GM18526 (cell line): Measurements from ENCODE around the gene ZP2.

Experiments used
- POLR2A ChIP-seq: IDR thresholded peaks from 3 replicates; pipeline ENCODE4 v1.6.1; 2011; ENCODE audit not compliant: insufficient read length; ENCODE audit errors: extremely low read depth

The ZP2 gene

DNA sequence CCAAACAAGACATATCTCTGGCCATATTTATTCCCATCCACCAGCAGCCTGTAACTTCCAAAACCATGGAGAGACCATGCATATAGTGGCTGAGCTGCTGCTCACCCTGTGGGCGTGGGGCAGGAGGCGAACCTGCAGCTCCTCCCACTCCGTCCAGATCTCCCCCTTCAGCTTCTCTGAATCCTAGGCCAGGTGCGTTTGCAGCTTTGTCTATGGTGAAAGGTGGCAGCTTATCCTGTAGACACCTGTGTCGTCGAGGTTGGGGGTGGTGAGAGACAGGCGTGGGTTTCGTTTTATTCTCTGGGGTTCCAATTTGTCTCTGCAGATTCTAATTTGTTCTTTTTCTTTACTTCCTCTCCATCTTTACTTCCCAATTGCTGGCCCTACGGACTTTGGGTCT, 12.4 kb upstream of the ZP2 start:
- TF ChIP-seq POLR2A = no peak

DNA sequence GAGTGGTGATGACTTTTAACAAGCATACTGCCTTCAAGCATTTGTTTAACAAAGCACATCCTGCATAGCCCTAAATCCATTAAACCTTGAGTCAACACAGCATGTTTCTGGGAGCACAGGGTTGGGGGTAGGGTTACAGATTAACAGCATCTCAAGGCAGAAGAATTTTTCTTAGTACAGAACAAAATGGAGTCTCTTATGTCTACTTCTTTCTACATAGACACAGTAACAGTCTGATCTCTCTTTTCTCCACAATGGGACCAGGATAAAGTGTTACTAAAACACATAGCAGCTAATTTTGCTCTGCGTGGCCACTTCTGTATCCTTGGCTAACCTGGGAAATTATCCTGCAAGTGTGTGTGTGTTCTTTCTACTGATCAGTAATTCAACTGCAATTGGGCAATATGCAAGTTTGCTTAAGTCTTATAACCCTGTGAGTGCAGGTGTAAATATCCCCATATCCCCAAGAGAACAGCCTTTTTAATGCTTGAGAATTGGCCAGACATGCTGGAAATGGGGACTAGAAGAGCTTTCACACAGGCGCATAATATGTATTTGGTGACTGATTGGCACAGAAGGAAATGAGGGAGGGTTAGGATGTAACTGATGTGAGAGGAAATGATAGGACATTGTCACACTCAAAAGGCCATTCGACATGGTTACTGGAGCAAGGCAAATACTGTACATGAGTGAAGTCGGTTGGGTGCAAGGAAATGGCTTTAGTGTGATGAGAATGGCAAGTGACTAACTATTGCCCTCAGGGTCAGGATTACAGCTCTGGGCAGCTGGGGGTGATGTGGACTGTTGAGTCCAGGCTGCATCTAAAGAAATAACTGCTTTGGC, 11.3 kb upstream of the ZP2 start:
- no peak for TF ChIP-seq POLR2A

DNA sequence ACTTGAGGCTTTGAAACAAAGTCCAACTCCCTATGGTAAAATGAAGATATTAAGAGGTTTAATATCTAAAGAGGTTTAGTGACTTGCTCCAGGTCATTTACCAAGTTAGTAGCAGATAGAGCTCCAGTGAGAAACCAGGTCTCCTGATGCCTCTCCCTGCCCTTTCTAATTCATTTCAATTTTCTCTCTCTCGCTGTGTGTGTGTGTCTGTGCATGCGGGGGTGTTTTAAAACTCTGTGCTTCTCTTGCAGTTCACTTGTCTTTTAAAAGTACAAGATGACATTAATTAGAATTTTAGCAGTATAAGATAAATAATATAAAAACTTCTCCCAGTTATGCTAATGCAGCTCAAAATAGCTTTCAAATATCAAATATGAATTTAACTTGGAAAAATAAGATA, 8.2 kb upstream of the ZP2 start:
- no peak for TF ChIP-seq POLR2A

DNA sequence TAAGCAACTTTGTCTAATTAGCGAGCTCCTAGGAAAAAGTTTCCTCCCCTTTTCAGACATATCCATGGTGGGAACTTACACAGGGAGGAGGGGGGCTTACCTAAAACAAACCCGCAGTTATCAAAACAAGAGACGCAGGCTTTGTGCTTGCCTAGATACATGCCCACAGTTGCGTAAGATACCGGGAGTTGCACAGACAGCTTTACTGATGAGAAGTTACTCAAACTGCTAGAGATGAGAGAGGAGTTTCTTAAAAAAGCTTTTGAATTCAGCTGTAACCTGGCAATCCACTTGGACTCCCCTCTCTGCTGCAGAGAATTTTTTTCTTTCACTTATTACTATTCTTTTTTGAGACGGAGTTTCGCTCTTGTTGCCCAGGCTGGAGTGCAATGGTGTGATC, 6.8 kb upstream of the ZP2 start:
- no peak for TF ChIP-seq POLR2A

DNA sequence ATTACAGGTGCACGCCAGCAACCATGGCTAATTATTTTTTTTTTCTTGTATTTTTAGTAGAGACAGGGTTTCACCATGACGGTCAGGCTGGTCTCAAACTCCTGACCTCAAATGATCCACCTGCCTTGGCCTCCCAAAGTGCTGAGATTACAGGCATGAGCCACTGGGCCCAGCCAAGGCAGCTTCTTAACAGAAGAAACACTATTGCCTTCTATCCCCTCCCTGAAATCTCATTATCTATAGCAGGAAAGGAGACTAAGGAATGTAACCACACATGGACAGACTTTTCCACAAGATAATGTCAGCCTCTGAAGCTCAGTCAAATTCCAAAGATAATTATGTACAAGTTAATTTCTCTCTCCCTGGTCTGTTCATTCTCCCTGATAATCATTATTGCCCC, 5.7 kb upstream of the ZP2 start:
- no peak for TF ChIP-seq POLR2A

DNA sequence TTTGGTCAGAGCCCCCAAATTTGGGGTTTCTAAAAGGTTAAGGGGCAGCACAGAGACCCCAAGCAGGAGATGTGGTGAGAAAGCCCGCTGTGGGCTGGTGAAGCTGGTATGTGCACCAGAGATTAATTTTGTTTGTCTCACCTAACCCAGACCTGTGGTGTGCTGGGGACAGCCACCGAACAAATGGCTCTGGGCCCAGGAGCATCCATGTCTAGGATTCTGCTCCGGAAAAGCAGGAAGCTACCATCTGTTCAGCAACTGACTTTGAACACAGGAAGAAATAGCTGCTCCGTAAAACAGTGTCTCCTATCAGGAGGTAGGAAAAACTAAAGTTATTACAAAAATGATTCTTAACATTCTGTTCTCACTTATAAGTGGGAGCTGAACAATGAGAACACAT, 2.7 kb upstream of the ZP2 start:
- no peak for TF ChIP-seq POLR2A

DNA sequence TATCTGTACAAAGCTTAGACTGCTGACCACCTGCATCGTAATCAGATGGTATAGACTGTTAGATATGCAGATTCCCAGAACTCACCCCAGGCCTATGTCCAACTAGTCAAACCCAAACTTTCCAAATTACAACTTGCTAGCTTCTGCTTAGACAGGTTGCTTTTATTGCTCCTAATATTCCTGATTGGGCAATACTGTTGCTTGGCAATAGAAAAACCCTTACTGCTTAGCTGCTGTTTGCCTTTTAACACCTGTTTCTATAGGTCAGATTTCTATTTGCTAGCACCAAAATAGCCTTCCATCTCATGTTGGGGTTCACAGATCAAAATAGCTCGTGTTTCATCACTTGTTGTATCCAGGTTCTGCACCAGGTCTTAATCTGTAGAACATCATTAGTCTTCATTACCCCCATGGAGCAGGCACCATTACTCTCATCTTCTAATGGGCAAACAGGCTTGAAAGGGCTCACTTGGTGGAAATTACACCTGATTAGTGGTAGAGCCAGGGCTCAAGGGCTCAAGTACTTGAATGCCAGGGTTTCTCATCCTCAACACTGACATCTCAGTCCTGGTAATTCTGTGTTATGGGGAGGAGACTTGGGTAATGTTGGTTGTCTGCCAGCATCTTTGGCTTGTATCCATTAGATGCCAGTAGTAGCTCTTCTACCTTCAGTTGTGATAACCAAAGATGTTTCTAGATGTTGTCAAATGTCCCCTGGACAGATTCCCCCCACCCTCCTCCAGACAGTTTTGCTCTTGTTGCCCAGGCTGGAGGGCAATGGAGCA, 2.7 kb downstream of the ZP2 start:
- no peak for TF ChIP-seq POLR2A

DNA sequence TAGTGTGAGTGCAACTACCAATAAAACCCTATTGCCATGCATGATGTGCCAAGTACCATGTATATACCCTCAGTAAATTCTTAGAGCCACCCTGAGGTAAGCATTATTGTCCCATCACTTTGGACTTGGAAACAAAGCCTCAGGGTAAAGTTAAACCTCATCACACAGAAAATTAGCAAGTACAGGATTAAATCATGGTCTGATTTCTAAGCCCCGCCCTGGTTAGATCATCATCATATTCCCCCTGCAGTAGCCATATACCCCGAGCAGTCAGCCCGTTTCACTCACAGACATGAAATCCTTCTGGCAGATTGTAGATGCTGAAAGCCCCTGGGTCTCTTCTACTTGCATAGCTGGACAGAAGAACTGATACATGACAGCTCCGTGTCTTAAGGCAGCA, 4.8 kb downstream of the ZP2 start:
- no peak for TF ChIP-seq POLR2A

DNA sequence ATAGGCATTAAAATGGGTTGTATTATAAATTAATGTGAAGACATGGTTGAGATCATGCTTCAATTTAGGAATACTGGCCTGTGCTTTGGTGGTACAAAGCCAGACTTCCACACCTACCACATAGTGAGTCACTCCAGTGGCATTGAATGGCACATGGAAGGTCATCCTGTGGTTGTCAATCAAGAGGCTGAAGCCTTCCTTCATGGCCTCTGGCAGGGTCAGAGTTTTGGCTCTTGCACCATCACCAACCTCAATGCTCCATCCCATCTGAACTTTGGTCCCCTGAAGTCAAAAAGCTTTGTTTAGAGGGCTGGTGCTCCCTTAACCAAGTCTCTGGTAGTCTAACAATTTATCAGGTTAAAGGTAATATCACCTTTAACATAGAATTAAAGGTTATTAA, 6.1 kb downstream of the ZP2 start:
- TF ChIP-seq POLR2A = no peak

DNA sequence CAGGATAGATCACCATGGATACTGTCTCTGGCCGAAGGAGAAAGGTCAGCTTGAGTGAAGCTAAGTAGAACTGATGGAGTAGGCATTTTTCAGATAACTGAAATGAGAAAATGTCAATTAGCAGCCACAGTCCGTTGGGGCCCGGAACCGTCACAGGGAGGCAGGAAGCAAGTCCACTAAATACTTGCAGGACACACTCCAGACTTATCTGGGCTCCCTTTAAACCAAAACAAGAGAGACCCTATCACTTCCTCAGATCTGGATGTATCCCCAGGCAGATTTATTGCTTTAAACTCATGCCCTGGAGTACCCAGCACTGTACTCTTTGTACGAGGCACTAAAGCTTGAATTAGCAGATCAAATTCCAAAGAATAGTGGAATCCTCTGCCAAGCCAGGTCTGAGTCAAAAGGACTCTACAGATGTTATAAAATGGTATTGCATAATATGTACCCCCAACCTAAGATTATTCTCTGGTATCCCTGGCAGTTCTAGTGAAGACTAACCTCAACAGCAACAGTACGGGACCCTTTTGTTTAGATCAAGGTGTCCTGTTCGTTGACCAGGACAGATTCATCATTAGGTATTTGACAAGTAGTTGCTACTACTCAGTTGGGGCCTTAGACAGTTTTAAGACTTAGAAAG, 8.1 kb downstream of the ZP2 start:
- no peak for TF ChIP-seq POLR2A

DNA sequence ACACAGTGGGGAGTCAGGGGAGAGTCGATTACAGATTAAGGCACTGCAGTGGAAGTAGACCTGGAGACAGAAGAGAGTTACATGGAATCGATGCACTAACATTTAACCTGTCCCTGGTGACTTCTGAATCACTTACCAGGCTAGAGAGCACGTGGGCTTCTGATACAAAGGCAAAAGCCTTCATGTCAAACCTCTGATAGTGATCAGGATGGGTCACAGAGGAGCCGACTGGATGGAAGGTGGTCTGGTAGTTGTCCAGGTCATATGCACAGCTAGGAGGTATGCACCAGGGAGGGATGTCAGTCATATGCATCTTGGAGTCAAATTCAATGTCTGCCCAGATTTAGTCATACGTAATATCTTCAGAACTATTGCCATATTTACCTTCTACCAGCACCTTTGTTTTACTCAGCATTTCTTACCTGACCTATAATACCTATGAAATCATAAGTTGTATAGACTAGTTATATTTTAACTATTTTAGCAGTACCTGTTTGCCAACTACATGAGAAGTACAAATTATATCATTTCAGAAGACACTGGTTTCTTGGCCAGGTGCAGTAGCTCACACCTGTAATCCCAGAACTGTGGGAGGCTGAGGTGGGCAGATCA, 11.7 kb downstream of the ZP2 start:
- no peak for TF ChIP-seq POLR2A

DNA sequence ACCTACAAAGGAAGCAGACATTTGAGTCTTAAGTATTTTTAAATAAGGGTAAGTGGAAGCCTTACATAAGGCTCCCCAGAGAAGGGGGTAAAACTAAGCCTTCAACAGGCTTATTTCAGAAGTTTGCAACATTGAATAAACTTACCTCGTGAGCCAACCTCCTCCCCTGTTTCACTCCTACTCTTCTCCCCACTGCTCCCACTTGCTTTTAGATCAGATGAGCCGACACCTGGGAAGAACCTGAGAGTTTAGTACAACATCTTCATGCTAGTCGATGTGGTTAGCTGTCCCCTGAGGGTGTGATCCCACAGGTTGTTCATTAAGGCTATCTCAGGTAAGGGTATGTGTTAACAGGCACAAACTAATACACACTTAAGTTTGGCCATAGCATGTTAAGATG, 13.8 kb downstream of the ZP2 start:
- TF ChIP-seq POLR2A = no peak

DNA sequence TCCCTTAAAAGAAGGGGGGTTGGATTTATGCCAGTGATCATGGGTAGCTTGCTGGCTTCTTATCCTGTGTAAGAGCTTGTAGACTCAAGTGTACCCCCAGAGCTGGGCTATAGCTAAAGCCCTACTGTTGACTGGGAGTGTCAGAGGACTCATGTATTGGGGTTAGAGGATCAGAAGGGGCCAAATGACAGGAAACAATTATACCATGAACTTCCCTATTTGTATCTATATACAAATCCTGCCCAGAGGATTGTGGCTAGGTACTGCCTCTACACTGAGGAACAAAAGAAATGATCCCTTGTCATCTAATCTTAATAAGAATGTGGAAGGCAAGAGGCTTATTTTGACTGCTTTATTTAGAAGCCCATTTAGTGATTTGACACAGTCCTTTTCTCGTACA, 14.3 kb downstream of the ZP2 start:
- TF ChIP-seq POLR2A = no peak

DNA sequence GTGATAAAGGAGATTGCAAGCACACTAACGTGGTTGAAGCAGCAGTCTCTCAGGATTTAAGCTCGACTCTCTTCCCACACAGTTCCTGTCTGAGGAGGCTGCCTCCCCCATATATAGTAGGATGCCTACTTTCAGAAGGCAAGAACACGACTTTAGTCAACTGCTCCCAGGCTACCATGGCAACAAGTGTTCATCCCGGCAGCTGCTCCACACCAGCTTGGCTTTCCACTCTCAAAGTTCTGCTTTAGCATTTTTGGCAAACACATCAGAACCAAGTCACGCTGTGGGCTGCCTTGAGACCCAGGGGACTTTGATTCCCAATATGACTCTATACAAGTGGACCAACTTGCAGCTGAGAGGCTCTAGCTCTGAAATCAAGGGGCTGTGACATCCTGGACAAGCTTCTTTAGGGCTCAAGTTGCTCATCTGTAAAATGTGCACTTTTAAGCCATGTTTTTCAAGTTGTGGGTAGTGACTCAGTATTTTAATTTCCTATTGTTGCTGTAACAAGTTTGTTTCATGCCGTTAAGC, 16.5 kb downstream of the ZP2 start:
- no peak for TF ChIP-seq POLR2A

DNA sequence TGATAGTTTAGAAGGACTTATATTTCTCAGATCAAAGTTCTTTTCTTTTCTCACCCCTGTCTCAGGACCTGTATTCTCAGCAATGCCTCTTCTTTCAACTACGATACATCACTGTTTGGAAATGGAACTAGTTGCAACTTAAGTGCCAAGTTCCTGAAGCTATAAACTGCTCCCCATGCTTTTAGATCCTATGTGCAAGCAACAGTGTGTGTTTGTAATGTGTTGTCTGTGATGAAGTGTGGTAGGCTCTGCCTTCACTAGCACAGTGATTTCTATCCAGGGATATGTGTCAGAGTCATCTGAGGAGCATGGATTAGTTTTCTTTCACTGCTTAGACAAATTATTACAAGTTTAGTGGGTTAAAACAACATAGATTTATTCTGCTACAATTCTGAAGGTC, 18.4 kb downstream of the ZP2 start:
- no peak for TF ChIP-seq POLR2A
